HepG2 (cell line): Measurements from ENCODE around the gene KIAA0825. TPM values are rescaled to one million over a fixed set of nuclear protein-coding genes. Genes with fewer than 3 reads are reported as not detected.

Experiments used
- ATAC-seq: fragments of 200-7000 bp; cut with Tn5 transposase; 3 replicates; pipeline ENCODE4 v1.9.1; 2020; ENCODE audit warnings: mild to moderate bottlenecking, moderate library complexity
- BruUV-seq: library from RNA; stranded (reverse); fragments of 400-500 nt; replicated peaks from 2 replicates; lab custom pipeline; 2021; lab: Mats Ljungman, UMichigan
- CTCF ChIA-PET: fragments of 300-600 bp; formaldehyde crosslinking; extraction: SDS; loops from one replicate; lab custom pipeline; 2021; ENCODE audit warnings: low total read pairs, inconsistent platforms, low intra/inter-chr PET ratio; lab: Yijun Ruan, JAX
- POLR2A ChIA-PET: fragments of 350-600 bp; sonication (Branson Sonifier 250); formaldehyde crosslinking; loops from one replicate; lab custom pipeline; 2020; ENCODE audit warnings: antibody characterized with exemption, inconsistent platforms; lab: Yijun Ruan, JAX
- DNase-seq: peaks from one replicate; pipeline ENCODE4 v3.0.0-alpha.2; 2015; ENCODE audit warnings: low spot score
- FAIRE-seq: peaks from 3 replicates; lab custom pipeline; 2011; peaks lifted over from hg19 to GRCh38; lab: Jason Lieb, UNC
- H2AFZ ChIP-seq: one replicate; pipeline ENCODE4 v1.6.1; 2011; ENCODE audit warnings: low read length, inconsistent platforms
- H3K27ac ChIP-seq: fragments of 300-600 bp; 3 replicates; pipeline ENCODE4 v1.8.0; 2011; ENCODE audit warnings: mixed run types, mild to moderate bottlenecking, mixed read lengths, low read length, inconsistent platforms; ENCODE audit not compliant: insufficient read depth; ENCODE audit errors: extremely low read length
- H3K27me3 ChIP-seq, 2 experiments: fragments of 200-600 bp in 1 of 2; 2 replicates in 1 of 2; 3 replicates in 1 of 2; pipeline versions ENCODE4 v1.6.0 to v1.8.0; 2011; ENCODE audit warnings: low read length in 2 of 2, mild to moderate bottlenecking in 2 of 2, moderate library complexity in 2 of 2, inconsistent platforms in 1 of 2; ENCODE audit not compliant: insufficient read depth in 2 of 2, control insufficient read depth in 1 of 2
- H3K36me3 ChIP-seq, 2 experiments: fragments of 200-600 bp in 1 of 2; replicated peaks in 1 of 2; 2 replicates in 1 of 2; 3 replicates in 1 of 2; pipeline versions ENCODE4 v1.5.1 to v1.8.0; 2011; ENCODE audit warnings: low read length in 2 of 2, inconsistent platforms in 1 of 2; ENCODE audit not compliant: insufficient read depth in 2 of 2, control insufficient read depth in 1 of 2
- H3K4me1 ChIP-seq: 2 replicates; pipeline ENCODE4 v1.5.1; 2012; ENCODE audit warnings: low read length, inconsistent platforms; ENCODE audit not compliant: insufficient read depth
- H3K4me2 ChIP-seq: 2 replicates; pipeline ENCODE4 v1.6.0; 2011; ENCODE audit warnings: low read depth, low read length, inconsistent platforms
- H3K4me3 ChIP-seq, 3 experiments: fragments of 200-600 bp in 1 of 3; sonication (generic), shearing (Covaris generic) in 1 of 3; replicated peaks in 1 of 3; 2 replicates each; pipeline ENCODE4 v1.5.1; 2011 to 2016; ENCODE audit warnings: low read length in 3 of 3, inconsistent platforms in 2 of 3, low read depth in 2 of 3, mild to moderate bottlenecking in 2 of 3, control low read depth in 1 of 3, mixed read lengths in 1 of 3; ENCODE audit not compliant: insufficient read depth in 1 of 3
- H3K79me2 ChIP-seq: one replicate; pipeline ENCODE4 v1.6.1; 2011; ENCODE audit warnings: low read length, inconsistent platforms; ENCODE audit not compliant: insufficient read depth
- H3K9ac ChIP-seq: 2 replicates; pipeline ENCODE4 v1.6.0; 2011; ENCODE audit warnings: mild to moderate bottlenecking, low read depth, low read length, inconsistent platforms; ENCODE audit not compliant: insufficient read depth
- H3K9me3 ChIP-seq: 2 replicates; pipeline ENCODE4 v1.5.1; 2012; ENCODE audit warnings: mild to moderate bottlenecking, low read length
- H4K20me1 ChIP-seq: 2 replicates; pipeline ENCODE4 v1.6.0; 2011; ENCODE audit warnings: inconsistent platforms, mild to moderate bottlenecking, low read length, moderate library complexity; ENCODE audit not compliant: insufficient read depth
- BRCA1 ChIP-seq: sonication (generic); formaldehyde crosslinking; IDR thresholded peaks from 2 replicates; pipeline ENCODE4 v1.4.0; 2020; ENCODE audit warnings: missing genetic modification reagents
- CBX2 ChIP-seq, 2 experiments: fragments of 200-600 bp in 1 of 2; sonication (generic); formaldehyde crosslinking in 1 of 2; IDR thresholded peaks; 2 replicates each; pipeline versions ENCODE4 v1.7.0 to v1.8.1; 2018 to 2022; ENCODE audit warnings: low read depth in 2 of 2, low read length in 1 of 2, mild to moderate bottlenecking in 1 of 2, missing genetic modification reagents in 1 of 2
- DPF2 ChIP-seq: sonication (generic); formaldehyde crosslinking; IDR thresholded peaks from 2 replicates; pipeline ENCODE4 v1.4.0; 2020; ENCODE audit warnings: mild to moderate bottlenecking, low read depth, missing genetic modification reagents, borderline replicate concordance
- ELF1 ChIP-seq: sonication (generic); formaldehyde crosslinking; IDR thresholded peaks from 2 replicates; pipeline ENCODE4 v1.4.0; 2020; ENCODE audit warnings: missing genetic modification reagents
- HES4 ChIP-seq: sonication (generic); formaldehyde crosslinking; IDR thresholded peaks from 2 replicates; pipeline ENCODE4 v1.9.0; 2021; ENCODE audit warnings: mild to moderate bottlenecking, missing genetic modification reagents, borderline replicate concordance
- HMG20A ChIP-seq: IDR thresholded peaks from 2 replicates; pipeline ENCODE4 v1.6.1; 2016; ENCODE audit warnings: borderline replicate concordance
- MED13 ChIP-seq: sonication (generic); formaldehyde crosslinking; IDR thresholded peaks from 2 replicates; pipeline ENCODE4 v1.5.0; 2020; ENCODE audit warnings: missing genetic modification reagents
- NFKBIZ ChIP-seq: IDR thresholded peaks from 2 replicates; pipeline ENCODE4 v1.6.1; 2018; ENCODE audit warnings: missing genetic modification reagents, missing compliant biosample characterization
- ONECUT2 ChIP-seq: sonication (generic); formaldehyde crosslinking; IDR thresholded peaks from 2 replicates; pipeline ENCODE4 v1.4.0; 2020; ENCODE audit warnings: missing genetic modification reagents
- PTBP1 ChIP-seq: fragments of 200-400 bp; formaldehyde crosslinking; IDR thresholded peaks from 2 replicates; pipeline ENCODE4 v1.6.1; 2018; ENCODE audit warnings: low read length, low read depth; ENCODE audit not compliant: poor library complexity, severe bottlenecking
- SMAD9 ChIP-seq: sonication (generic); formaldehyde crosslinking; IDR thresholded peaks from 2 replicates; pipeline ENCODE4 v1.5.1; 2020; ENCODE audit warnings: mild to moderate bottlenecking, missing genetic modification reagents
- U2AF2 ChIP-seq: fragments of 200-400 bp; formaldehyde crosslinking; IDR thresholded peaks from 2 replicates; pipeline ENCODE4 v1.6.1; 2017; ENCODE audit warnings: low read depth, mild to moderate bottlenecking, low read length
- ZBTB8A ChIP-seq: sonication (generic); formaldehyde crosslinking; IDR thresholded peaks from 2 replicates; pipeline ENCODE4 v1.4.0; 2020; ENCODE audit warnings: mild to moderate bottlenecking, low read depth, missing genetic modification reagents, borderline replicate concordance
- ZNF234 ChIP-seq: sonication (generic); formaldehyde crosslinking; conservative IDR thresholded peaks from 2 replicates; pipeline ENCODE4 v1.5.1; 2020; ENCODE audit warnings: mild to moderate bottlenecking, missing genetic modification reagents
- ZNF44 ChIP-seq: sonication (generic); formaldehyde crosslinking; IDR thresholded peaks from 2 replicates; pipeline ENCODE4 v1.5.1; 2020; ENCODE audit warnings: mild to moderate bottlenecking, missing genetic modification reagents
- ZNF737 ChIP-seq: sonication (generic); formaldehyde crosslinking; IDR thresholded peaks from 2 replicates; pipeline ENCODE4 v1.5.0; 2020; ENCODE audit warnings: missing genetic modification reagents, mild to moderate bottlenecking, borderline replicate concordance
- ZNF749 ChIP-seq: sonication (generic); formaldehyde crosslinking; IDR thresholded peaks from 2 replicates; pipeline ENCODE4 v1.8.0; 2022; ENCODE audit warnings: mild to moderate bottlenecking, missing genetic modification reagents, moderate library complexity, borderline replicate concordance
- WGBS: methylation state at CpG from one replicate; pipeline ENCODE4 v1.1.6; 2017; ENCODE audit warnings: low lambda C conversion rate; 5-methylcytosine and 5-hydroxymethylcytosine counted together
- in situ Hi-C: cut with HindIII; loops from 2 replicates; pipeline ENCODE4 v1.10.0; 2017; ENCODE audit warnings: low pct_unique_long_range_greater_than_20kb; ENCODE audit not compliant: extremely low pct_ligation_motif_present
- intact Hi-C: fragments of 100-400 bp; cut with micrococcal nuclease; formaldehyde crosslinking; loops from one replicate; pipeline ENCODE4 v1.10.0; 2022; ENCODE audit not compliant: unreplicated experiment
- polyA plus RNA-seq, 8 experiments: library from polyadenylated mRNA; depleted of rRNA in 3 of 8; stranded (reverse) in 7 of 8; unstranded in 1 of 8; fragments of >200 nt; fragmentation: Illumina TruSeq in 4 of 8; extraction: Trizol in 4 of 8; gene quantifications; 2 replicates each; pipeline versions ENCODE4 v1.2.1 to v1.2.3, GENCODE V29; 2011 to 2016; ENCODE audit warnings: low read depth in 4 of 8, missing spikeins in 1 of 8, mixed read lengths in 1 of 8; ENCODE audit not compliant: insufficient read depth in 1 of 8
- total RNA-seq, 5 experiments: library from RNA; depleted of rRNA; stranded (reverse); fragments of >200 nt; fragmentation: Illumina TruSeq; extraction: Trizol; gene quantifications; 2 replicates each; pipeline ENCODE4 v1.2.3, GENCODE V29; 2016; ENCODE audit warnings: low read depth in 1 of 5
- TF ChIP-seq, protein P1 (sequence below): sonication (generic); formaldehyde crosslinking; IDR thresholded peaks from 2 replicates; pipeline ENCODE4 v1.4.0; 2020; ENCODE audit warnings: missing genetic modification reagents, borderline replicate concordance
- TF ChIP-seq, protein P2 (sequence below): sonication (generic); formaldehyde crosslinking; IDR thresholded peaks from 2 replicates; pipeline ENCODE4 v1.4.0; 2020; ENCODE audit warnings: mild to moderate bottlenecking, missing genetic modification reagents
- TF ChIP-seq, protein P3 (sequence below): sonication (generic); formaldehyde crosslinking; IDR thresholded peaks from 2 replicates; pipeline ENCODE4 v1.5.1; 2020; ENCODE audit warnings: missing genetic modification reagents, mild to moderate bottlenecking, borderline replicate concordance

KIAA0825 gene
- total and polyA plus RNA-seq, 2 of the 13 experiments (the other 11 are each of a cell fraction or from before 2014, with no cell fraction given) = 0.05 to 0.51 TPM

GRCh38 chr5:94239266-94239665, 379.1 kb downstream of the KIAA0825 start:
- no peak overlapping the region for H3K9ac ChIP-seq
- no peak overlapping the region for H2AFZ ChIP-seq
- ATAC-seq (no peak), FAIRE-seq (no peak), DNase-seq (no peak)
- CTCF ChIA-PET = no interaction called here
- TF ChIP-seq ZNF44 (CRISPR knock-in tag) = no peak
- TF ChIP-seq MED13 (CRISPR knock-in tag) = no peak
- TF ChIP-seq HMG20A (CRISPR knock-in tag) = no peak
- TF ChIP-seq CBX2 (IDR thresholded peaks at IDR 0.05; ENCODE audit: low read depth, low read length) = no peak
- TF ChIP-seq CBX2 (CRISPR knock-in tag; IDR thresholded peaks at IDR 0.05; ENCODE audit: low read depth) = no peak
- TF ChIP-seq, protein P1, sequence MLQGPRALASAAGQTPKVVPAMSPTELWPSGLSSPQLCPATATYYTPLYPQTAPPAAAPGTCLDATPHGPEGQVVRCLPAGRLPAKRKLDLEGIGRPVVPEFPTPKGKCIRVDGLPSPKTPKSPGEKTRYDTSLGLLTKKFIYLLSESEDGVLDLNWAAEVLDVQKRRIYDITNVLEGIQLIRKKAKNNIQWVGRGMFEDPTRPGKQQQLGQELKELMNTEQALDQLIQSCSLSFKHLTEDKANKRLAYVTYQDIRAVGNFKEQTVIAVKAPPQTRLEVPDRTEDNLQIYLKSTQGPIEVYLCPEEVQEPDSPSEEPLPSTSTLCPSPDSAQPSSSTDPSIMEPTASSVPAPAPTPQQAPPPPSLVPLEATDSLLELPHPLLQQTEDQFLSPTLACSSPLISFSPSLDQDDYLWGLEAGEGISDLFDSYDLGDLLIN (CRISPR knock-in tag) = no peak
- TF ChIP-seq, protein P2, sequence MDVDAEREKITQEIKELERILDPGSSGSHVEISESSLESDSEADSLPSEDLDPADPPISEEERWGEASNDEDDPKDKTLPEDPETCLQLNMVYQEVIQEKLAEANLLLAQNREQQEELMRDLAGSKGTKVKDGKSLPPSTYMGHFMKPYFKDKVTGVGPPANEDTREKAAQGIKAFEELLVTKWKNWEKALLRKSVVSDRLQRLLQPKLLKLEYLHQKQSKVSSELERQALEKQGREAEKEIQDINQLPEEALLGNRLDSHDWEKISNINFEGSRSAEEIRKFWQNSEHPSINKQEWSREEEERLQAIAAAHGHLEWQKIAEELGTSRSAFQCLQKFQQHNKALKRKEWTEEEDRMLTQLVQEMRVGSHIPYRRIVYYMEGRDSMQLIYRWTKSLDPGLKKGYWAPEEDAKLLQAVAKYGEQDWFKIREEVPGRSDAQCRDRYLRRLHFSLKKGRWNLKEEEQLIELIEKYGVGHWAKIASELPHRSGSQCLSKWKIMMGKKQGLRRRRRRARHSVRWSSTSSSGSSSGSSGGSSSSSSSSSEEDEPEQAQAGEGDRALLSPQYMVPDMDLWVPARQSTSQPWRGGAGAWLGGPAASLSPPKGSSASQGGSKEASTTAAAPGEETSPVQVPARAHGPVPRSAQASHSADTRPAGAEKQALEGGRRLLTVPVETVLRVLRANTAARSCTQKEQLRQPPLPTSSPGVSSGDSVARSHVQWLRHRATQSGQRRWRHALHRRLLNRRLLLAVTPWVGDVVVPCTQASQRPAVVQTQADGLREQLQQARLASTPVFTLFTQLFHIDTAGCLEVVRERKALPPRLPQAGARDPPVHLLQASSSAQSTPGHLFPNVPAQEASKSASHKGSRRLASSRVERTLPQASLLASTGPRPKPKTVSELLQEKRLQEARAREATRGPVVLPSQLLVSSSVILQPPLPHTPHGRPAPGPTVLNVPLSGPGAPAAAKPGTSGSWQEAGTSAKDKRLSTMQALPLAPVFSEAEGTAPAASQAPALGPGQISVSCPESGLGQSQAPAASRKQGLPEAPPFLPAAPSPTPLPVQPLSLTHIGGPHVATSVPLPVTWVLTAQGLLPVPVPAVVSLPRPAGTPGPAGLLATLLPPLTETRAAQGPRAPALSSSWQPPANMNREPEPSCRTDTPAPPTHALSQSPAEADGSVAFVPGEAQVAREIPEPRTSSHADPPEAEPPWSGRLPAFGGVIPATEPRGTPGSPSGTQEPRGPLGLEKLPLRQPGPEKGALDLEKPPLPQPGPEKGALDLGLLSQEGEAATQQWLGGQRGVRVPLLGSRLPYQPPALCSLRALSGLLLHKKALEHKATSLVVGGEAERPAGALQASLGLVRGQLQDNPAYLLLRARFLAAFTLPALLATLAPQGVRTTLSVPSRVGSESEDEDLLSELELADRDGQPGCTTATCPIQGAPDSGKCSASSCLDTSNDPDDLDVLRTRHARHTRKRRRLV = no peak
- TF ChIP-seq NFKBIZ (CRISPR knock-in tag) = no peak
- TF ChIP-seq ONECUT2 (CRISPR knock-in tag) = no peak
- no peak for TF ChIP-seq U2AF2
- no peak for TF ChIP-seq ZNF749 (CRISPR knock-in tag)
- TF ChIP-seq SMAD9 (CRISPR knock-in tag) = no peak
- TF ChIP-seq ZNF737 = no peak
- TF ChIP-seq ELF1 = no peak
- no peak for TF ChIP-seq DPF2 (CRISPR knock-in tag)
- TF ChIP-seq BRCA1 (CRISPR knock-in tag) = no peak
- no peak for TF ChIP-seq ZNF234
- no peak for TF ChIP-seq HES4 (CRISPR knock-in tag)
- no peak for TF ChIP-seq ZBTB8A (CRISPR knock-in tag)
- TF ChIP-seq PTBP1 = no peak
- TF ChIP-seq, protein P3, sequence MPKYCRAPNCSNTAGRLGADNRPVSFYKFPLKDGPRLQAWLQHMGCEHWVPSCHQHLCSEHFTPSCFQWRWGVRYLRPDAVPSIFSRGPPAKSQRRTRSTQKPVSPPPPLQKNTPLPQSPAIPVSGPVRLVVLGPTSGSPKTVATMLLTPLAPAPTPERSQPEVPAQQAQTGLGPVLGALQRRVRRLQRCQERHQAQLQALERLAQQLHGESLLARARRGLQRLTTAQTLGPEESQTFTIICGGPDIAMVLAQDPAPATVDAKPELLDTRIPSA (CRISPR knock-in tag) = no peak
- H3K4me1 ChIP-seq = no peaks in the 10 kb centered on the region
- intact Hi-C loops = no loop called here
- 2% methylated on average over 2 of the region's 2 CpGs for WGBS
- no peak overlapping the region for H3K27ac ChIP-seq
- no peaks in the 10 kb centered on the region for H3K27me3 ChIP-seq
- H3K4me2 ChIP-seq = no peak overlapping the region
- H4K20me1 ChIP-seq = no peaks in the 10 kb centered on the region
- POLR2A ChIA-PET = no interaction called here
- H3K79me2 ChIP-seq = no peaks in the 10 kb centered on the region
- no peak overlapping the region for H3K4me3 ChIP-seq
- H3K36me3 ChIP-seq = no peaks in the 10 kb centered on the region
- no peaks in the 10 kb centered on the region for H3K9me3 ChIP-seq
- in situ Hi-C loops = no loop called here
- no TSS peak for BruUV-seq
